ENCODE data around the gene EFHC1. TPM values are rescaled to one million over a fixed set of nuclear protein-coding genes. Genes with fewer than 3 reads are reported as not detected.

The EFHC1 gene
- total RNA-seq, 1 donor from 2014 or later: 23.2 TPM

DNA sequence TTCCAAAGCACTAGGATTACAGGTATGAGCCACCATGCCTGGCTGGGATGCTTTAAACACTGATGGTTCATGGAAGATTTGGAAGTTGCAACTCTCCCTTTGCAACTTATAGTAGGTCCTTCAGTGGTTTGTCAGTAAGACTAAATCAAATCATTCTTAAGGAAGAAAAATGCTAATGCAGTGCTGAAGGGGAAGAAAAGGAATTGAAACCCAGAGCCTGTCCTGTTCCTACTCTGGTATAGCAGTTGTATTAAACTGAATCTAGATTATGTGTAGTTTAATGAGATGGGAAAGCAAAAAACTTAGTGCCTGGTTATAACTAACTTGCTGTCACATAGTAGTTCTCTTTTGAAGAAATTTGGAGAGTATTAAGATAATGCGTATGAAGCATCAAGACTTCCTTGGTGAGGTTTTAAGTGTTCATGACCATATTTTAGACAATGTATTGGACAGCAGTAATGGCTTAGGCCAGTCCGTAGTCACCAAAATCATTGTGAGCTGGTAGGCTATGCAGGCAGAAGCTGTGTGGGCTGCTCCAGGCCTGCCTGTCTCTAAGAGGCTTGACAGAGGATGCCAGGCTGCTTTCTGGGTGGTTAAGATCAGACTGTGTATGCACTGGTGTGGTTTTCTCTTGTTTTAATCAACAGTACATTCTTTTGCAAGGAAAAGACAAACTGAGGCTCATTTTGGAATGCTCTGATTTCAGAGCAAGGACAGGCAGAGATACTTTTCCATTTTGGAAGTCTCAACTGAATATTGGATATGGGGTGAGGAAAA, 44.2 kb upstream of the EFHC1 start:
- no peak for ATAC-seq (ENCODE audit: low read depth)
- intact Hi-C loops (cut with micrococcal nuclease): no loop called here
- no peak overlapping the region for H3K4me3 Mint-ChIP-seq
- ChIA-PET CTCF (interaction anchor here (2.2 kb wide), 1 partner anchor 91 kb away, joined by 7 read pairs; the partner anchor contains the start of gene MCM3), POLR2A (interaction anchor here (1.1 to 2.4 kb wide), 3 partner anchors 9 to 14 kb away, joined by 4 to 11 read pairs (median 4); partner anchors contain the start of gene PAQR8)
- no peak for DNase-seq
- H3K36me3 Mint-ChIP-seq (ENCODE audit: low read depth): peaks cover 9% of the 10 kb centered on the region
- peaks cover 5% of the 10 kb centered on the region for H3K9me3 Mint-ChIP-seq
- TF ChIP-seq, protein P1, sequence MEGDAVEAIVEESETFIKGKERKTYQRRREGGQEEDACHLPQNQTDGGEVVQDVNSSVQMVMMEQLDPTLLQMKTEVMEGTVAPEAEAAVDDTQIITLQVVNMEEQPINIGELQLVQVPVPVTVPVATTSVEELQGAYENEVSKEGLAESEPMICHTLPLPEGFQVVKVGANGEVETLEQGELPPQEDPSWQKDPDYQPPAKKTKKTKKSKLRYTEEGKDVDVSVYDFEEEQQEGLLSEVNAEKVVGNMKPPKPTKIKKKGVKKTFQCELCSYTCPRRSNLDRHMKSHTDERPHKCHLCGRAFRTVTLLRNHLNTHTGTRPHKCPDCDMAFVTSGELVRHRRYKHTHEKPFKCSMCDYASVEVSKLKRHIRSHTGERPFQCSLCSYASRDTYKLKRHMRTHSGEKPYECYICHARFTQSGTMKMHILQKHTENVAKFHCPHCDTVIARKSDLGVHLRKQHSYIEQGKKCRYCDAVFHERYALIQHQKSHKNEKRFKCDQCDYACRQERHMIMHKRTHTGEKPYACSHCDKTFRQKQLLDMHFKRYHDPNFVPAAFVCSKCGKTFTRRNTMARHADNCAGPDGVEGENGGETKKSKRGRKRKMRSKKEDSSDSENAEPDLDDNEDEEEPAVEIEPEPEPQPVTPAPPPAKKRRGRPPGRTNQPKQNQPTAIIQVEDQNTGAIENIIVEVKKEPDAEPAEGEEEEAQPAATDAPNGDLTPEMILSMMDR (IDR thresholded peaks at IDR 0.05): no peak
- peak overlapping the region; percentile 19 for H3K27ac Mint-ChIP-seq
- H3K4me1 Mint-ChIP-seq: peaks cover 30% of the 10 kb centered on the region
- no peaks in the 10 kb centered on the region for H3K27me3 Mint-ChIP-seq

DNA sequence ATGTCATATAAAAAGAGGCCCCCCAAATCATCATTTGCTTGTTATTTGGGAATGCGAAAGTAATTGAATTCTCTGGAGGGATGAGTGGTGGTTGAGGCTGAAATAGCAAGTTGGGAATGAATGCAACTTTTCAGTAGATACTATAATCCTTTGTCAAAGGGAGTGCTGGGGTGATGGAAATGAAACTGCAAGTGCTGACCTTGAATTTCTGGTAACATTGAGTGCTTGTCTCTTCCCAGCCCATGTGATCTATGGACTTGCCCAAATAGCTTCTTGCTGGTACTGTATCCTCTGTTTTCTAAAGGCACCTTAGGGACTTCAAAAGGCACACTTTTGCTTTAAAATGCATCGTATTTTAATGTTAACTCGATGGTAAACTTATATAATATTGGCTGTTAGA, 43.4 kb upstream of the EFHC1 start:
- Mint-ChIP-seq H3K27me3 (no peaks in the 10 kb centered on the region), H3K4me1 (peaks cover 30% of the 10 kb centered on the region), H3K4me3 (no peak overlapping the region), H3K36me3 (ENCODE audit: low read depth) (peaks cover 9% of the 10 kb centered on the region), H3K27ac (no peak overlapping the region), H3K9me3 (peaks cover 5% of the 10 kb centered on the region)
- TF ChIP-seq, protein P1 (IDR thresholded peaks at IDR 0.05): no peak
- intact Hi-C loops (cut with micrococcal nuclease): loop anchor here (1.0 kb wide), 2 partner anchors 14 kb away; partner anchors contain the start of gene PAQR8
- no peak for DNase-seq
- ChIA-PET CTCF (interaction anchor here (1.0 to 2.2 kb wide), 2 partner anchors 14 to 92 kb away, joined by 4 to 7 read pairs; partner anchors contain the start of genes MCM3 and PAQR8), POLR2A (interaction anchor here (1.6 to 2.4 kb wide), 3 partner anchors 10 to 15 kb away, joined by 4 to 11 read pairs (median 5); partner anchors contain the start of gene PAQR8)
- no peak for ATAC-seq (ENCODE audit: low read depth)

DNA sequence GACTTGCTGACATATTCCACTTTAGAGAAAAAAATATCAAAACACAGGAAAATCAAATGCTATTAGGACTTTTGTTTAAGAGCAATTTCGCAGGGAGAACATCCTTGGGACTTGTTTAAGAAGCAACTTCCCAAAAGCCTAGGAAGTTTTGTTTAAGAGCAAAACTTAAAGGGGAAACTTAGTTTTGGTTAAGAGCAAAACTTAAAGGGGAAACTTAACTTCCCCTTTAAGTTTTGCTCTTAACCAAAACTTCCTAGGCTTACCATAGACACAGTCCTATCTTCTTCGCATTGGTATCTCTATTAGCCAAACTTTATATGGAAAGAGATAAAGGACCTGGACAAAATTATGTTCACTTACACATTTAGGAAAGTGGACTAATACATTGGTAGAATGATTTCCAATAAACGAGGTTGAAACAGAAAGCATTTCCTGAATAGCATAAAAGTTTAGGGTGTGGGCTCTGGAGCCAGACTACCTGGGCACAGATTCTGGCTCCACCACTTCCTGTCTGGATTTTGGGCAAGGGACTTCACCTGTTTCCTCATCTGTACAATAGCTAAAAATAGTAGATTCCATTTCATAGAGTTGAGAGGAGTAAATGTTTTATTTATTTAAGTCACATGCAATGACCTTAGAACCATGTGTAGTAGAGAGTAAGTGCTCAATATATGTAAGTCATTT, 42.5 kb upstream of the EFHC1 start:
- Mint-ChIP-seq H3K4me3 (peak overlapping the region; percentile 44), H3K9me3 (peaks cover 5% of the 10 kb centered on the region), H3K4me1 (peaks cover 30% of the 10 kb centered on the region), H3K27ac (peak overlapping the region; percentile 72), H3K27me3 (no peaks in the 10 kb centered on the region), H3K36me3 (ENCODE audit: low read depth) (peaks cover 9% of the 10 kb centered on the region)
- CTCF ChIA-PET: interaction anchor here (0.7 to 2.2 kb wide), 2 partner anchors 93 to 326 kb away, joined by 3 to 7 read pairs; partner anchors contain the start of gene MCM3
- TF ChIP-seq, protein P1 (IDR thresholded peaks at IDR 0.05): no peak
- POLR2A ChIA-PET: interaction anchor here (1.6 to 2.4 kb wide), 3 partner anchors 9 to 16 kb away, joined by 4 to 11 read pairs (median 5); partner anchors contain the start of gene PAQR8
- intact Hi-C loops (cut with micrococcal nuclease): loop anchor here (1.0 kb wide), 2 partner anchors 13 to 15 kb away; partner anchors contain the start of gene PAQR8
- ATAC-seq (ENCODE audit: low read depth) (no peak), DNase-seq (no peak)

DNA sequence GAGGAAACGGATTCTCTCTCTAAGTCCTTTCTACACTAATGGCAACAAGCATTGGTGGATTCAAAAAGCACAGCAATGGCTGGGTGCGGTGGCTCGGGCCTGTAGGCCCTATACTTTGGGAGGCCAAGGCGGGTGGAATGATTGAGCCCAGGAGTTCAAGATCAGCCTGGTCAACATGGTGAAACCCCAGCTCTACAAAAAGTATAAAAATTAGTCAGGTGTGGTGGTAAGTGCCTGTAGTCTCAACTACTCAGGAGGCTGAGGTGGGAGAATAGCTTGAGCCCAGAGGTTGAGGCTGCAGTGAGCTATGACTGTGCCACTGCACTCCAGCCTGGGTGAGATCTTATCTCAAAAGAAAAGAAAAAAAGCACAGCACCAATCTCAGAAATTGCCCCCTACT, 38.9 kb upstream of the EFHC1 start:
- no peak overlapping the region for H3K4me3 Mint-ChIP-seq
- no peak overlapping the region for H3K27ac Mint-ChIP-seq
- intact Hi-C loops (cut with micrococcal nuclease): no loop called here
- H3K9me3 Mint-ChIP-seq: no peaks in the 10 kb centered on the region
- peaks cover 37% of the 10 kb centered on the region for H3K4me1 Mint-ChIP-seq
- H3K27me3 Mint-ChIP-seq: no peaks in the 10 kb centered on the region
- ATAC-seq (ENCODE audit: low read depth) (no peak), DNase-seq (no peak)
- H3K36me3 Mint-ChIP-seq (ENCODE audit: low read depth): peaks cover 4% of the 10 kb centered on the region
- TF ChIP-seq, protein P1 (IDR thresholded peaks at IDR 0.05): no peak
- POLR2A ChIA-PET: interaction anchor here (0.6 kb wide), 1 partner anchor 745 kb away, joined by 3 read pairs; no protein-coding TSS in a partner anchor
- CTCF ChIA-PET: no interaction called here

Measured in activated B cell treated with CpG ODN at 0.5 μM for 24 hours (primary cell).